Suprapubic skin (tissue), 4 donors: ENCODE results near the gene SDR42E2.
A peak's percentile ranks its signal among the peaks of the same experiment; 100 is the strongest.

Experiments
- CTCF ChIP-seq, 2 donors: fragments of 200-600 bp in 1 of 2; fragments of 450-650 bp in 1 of 2; sonication (generic) in 1 of 2; IDR thresholded peaks; one replicate each; pipeline ENCODE4 v1.5.1; 2016 to 2019; ENCODE audit warnings: antibody characterized with exemption in 2 of 2, mild to moderate bottlenecking in 1 of 2, moderate library complexity in 1 of 2
- EP300 ChIP-seq: sonication (generic); formaldehyde crosslinking; IDR thresholded peaks from one replicate; pipeline ENCODE4 v1.6.1; 2017; ENCODE audit warnings: antibody characterized with exemption
- POLR2AphosphoS5 ChIP-seq, 3 donors: sonication (generic); formaldehyde crosslinking; IDR thresholded peaks; one replicate each; pipeline ENCODE4 v1.6.1; 2017; ENCODE audit warnings: antibody characterized with exemption in 3 of 3

- TF ChIP-seq EP300 (no peak), CTCF (IDR thresholded peaks at IDR 0.05) (peak; percentile 68 to 89), POLR2AphosphoS5 (IDR thresholded peaks at IDR 0.05) (peak in 2 of 3 donors; percentile 56 to 93)
Measured at GRCh38 chr16:22206013-22206841, 43.9 kb downstream of the SDR42E2 start, which contains the start of gene EEF2K.
